ENCODE results near the gene SYNDIG1.

The SYNDIG1 gene

GRCh38 chr20:24678351-24679106 is 209.1 kb downstream of the SYNDIG1 start:
- H3K4me1 ChIP-seq (ENCODE audit: control insufficient read depth, insufficient read depth, low read length), result no peaks in the 10 kb centered on the region
- DNase-seq (ENCODE audit: low read depth, low spot score), result no peak
- no peaks in the 10 kb centered on the region for H3K36me3 ChIP-seq (ENCODE audit: control insufficient read depth, insufficient read depth, low read length)
- no CpG with 5 or more reads among the region's 15 CpGs for WGBS (ENCODE audit: insufficient coverage, insufficient read length)
- no peaks in the 10 kb centered on the region for H3K9me3 ChIP-seq (ENCODE audit: control insufficient read depth, insufficient read depth, low read length)
- no peaks in the 10 kb centered on the region for H3K27me3 ChIP-seq (ENCODE audit: control insufficient read depth, insufficient read depth, low read length)
- H3K4me3 ChIP-seq (ENCODE audit: low read length), result no peak overlapping the region
- no peak overlapping the region for H3K27ac ChIP-seq (ENCODE audit: low read length)

DNA sequence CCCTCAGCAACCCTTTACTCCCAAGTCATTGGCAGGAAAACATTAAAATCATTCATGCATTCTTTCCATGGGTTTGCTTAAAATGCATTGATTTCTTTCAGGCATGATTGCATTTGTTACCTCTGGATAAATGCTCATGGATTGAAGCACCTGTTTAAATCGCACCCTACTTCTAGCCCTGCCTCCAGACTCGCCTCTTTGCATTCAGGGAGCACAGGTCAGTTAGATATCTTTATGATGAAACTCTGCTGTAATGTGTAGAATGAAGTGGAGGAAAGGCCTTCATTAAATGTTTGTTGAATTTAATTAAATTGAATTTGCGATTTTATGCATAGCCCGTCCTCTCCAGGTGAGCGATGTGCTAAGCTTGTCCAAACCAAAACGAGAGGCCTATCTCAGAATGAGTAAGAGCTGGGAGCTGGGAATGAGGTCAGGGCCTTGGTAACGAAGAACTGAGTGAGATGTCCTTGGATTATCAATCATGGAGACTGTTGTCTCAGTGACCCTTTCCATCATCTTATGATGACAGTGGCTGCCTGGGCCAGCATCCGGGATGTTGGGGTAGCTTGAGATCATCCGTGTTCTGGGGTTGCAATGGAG is 210.1 kb downstream of the SYNDIG1 start:
- no CpG with 5 or more reads among the region's 9 CpGs for WGBS (ENCODE audit: insufficient coverage, insufficient read length)
- Histone ChIP-seq H3K4me3 (ENCODE audit: low read length) (no peak overlapping the region), H3K9me3 (ENCODE audit: control insufficient read depth, insufficient read depth, low read length) (no peaks in the 10 kb centered on the region), H3K27ac (ENCODE audit: low read length) (no peak overlapping the region), H3K36me3 (ENCODE audit: control insufficient read depth, insufficient read depth, low read length) (no peaks in the 10 kb centered on the region), H3K4me1 (ENCODE audit: control insufficient read depth, insufficient read depth, low read length) (no peaks in the 10 kb centered on the region), H3K27me3 (ENCODE audit: control insufficient read depth, insufficient read depth, low read length) (no peaks in the 10 kb centered on the region)
- DNase-seq (ENCODE audit: low read depth, low spot score), result no peak

GRCh38 chr20:24681634-24682495 is 212.4 kb downstream of the SYNDIG1 start:
- Histone ChIP-seq H3K9me3 (ENCODE audit: control insufficient read depth, insufficient read depth, low read length) (no peaks in the 10 kb centered on the region), H3K4me3 (ENCODE audit: low read length) (no peak overlapping the region), H3K27me3 (ENCODE audit: control insufficient read depth, insufficient read depth, low read length) (no peaks in the 10 kb centered on the region), H3K36me3 (ENCODE audit: control insufficient read depth, insufficient read depth, low read length) (no peaks in the 10 kb centered on the region), H3K27ac (ENCODE audit: low read length) (no peak overlapping the region), H3K4me1 (ENCODE audit: control insufficient read depth, insufficient read depth, low read length) (no peaks in the 10 kb centered on the region)
- DNase-seq (ENCODE audit: low read depth, low spot score), result no peak
- WGBS (ENCODE audit: insufficient coverage, insufficient read length), result no CpG with 5 or more reads among the region's 14 CpGs

DNA sequence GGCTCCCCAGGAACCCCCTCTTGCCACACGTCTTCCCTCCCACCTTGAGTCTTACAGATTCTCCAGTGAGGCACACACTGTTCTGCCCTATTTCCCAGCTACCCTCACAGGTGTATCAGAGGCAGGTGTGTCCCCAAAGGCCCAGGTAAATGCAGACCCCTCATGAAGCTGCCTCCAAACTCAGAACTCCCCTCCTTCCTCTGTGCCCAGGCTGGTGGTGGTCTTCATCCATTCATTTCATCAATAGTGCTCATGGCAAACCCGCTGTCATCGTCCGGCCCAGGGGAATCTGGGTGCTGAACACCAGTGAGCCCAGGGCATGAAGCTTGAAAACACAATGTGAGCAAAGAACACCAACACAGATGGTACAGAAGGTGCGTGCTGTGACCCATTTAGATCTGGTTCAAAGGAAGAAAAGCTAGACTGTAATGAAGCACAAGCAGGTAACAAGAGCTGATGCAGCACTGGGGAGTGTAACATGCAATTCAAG is 213.1 kb downstream of the SYNDIG1 start:
- Histone ChIP-seq H3K27me3 (ENCODE audit: control insufficient read depth, insufficient read depth, low read length) (no peaks in the 10 kb centered on the region), H3K4me1 (ENCODE audit: control insufficient read depth, insufficient read depth, low read length) (no peaks in the 10 kb centered on the region), H3K4me3 (ENCODE audit: low read length) (no peak overlapping the region), H3K36me3 (ENCODE audit: control insufficient read depth, insufficient read depth, low read length) (no peaks in the 10 kb centered on the region), H3K27ac (ENCODE audit: low read length) (no peak overlapping the region), H3K9me3 (ENCODE audit: control insufficient read depth, insufficient read depth, low read length) (no peaks in the 10 kb centered on the region)
- no peak for DNase-seq (ENCODE audit: low read depth, low spot score)
- WGBS (ENCODE audit: insufficient coverage, insufficient read length), result no CpG with 5 or more reads among the region's 5 CpGs

GRCh38 chr20:24683676-24684075 is 214.2 kb downstream of the SYNDIG1 start:
- no peak for DNase-seq (ENCODE audit: low read depth, low spot score)
- no CpG with 5 or more reads among the region's 7 CpGs for WGBS (ENCODE audit: insufficient coverage, insufficient read length)
- H3K4me1 ChIP-seq (ENCODE audit: control insufficient read depth, insufficient read depth, low read length), result no peaks in the 10 kb centered on the region
- no peak overlapping the region for H3K4me3 ChIP-seq (ENCODE audit: low read length)
- H3K9me3 ChIP-seq (ENCODE audit: control insufficient read depth, insufficient read depth, low read length), result no peaks in the 10 kb centered on the region
- H3K27me3 ChIP-seq (ENCODE audit: control insufficient read depth, insufficient read depth, low read length), result no peaks in the 10 kb centered on the region
- H3K36me3 ChIP-seq (ENCODE audit: control insufficient read depth, insufficient read depth, low read length), result no peaks in the 10 kb centered on the region
- no peak overlapping the region for H3K27ac ChIP-seq (ENCODE audit: low read length)

- no peaks in the 10 kb centered on the region for H3K27me3 ChIP-seq (ENCODE audit: control insufficient read depth, insufficient read depth, low read length)
- no peaks in the 10 kb centered on the region for H3K36me3 ChIP-seq (ENCODE audit: control insufficient read depth, insufficient read depth, low read length)
- no peak for DNase-seq (ENCODE audit: low read depth, low spot score)
- WGBS (ENCODE audit: insufficient coverage, insufficient read length), result no CpG with 5 or more reads among the region's 9 CpGs
- H3K27ac ChIP-seq (ENCODE audit: low read length), result no peak overlapping the region
- H3K4me3 ChIP-seq (ENCODE audit: low read length), result no peak overlapping the region
- no peaks in the 10 kb centered on the region for H3K4me1 ChIP-seq (ENCODE audit: control insufficient read depth, insufficient read depth, low read length)
- no peaks in the 10 kb centered on the region for H3K9me3 ChIP-seq (ENCODE audit: control insufficient read depth, insufficient read depth, low read length)
Measured at GRCh38 chr20:24684421-24684871, 215.0 kb downstream of the SYNDIG1 start.

- H3K4me3 ChIP-seq (ENCODE audit: low read length), result no peak overlapping the region
- no peaks in the 10 kb centered on the region for H3K9me3 ChIP-seq (ENCODE audit: control insufficient read depth, insufficient read depth, low read length)
- no peak for DNase-seq (ENCODE audit: low read depth, low spot score)
- H3K36me3 ChIP-seq (ENCODE audit: control insufficient read depth, insufficient read depth, low read length), result no peaks in the 10 kb centered on the region
- H3K27me3 ChIP-seq (ENCODE audit: control insufficient read depth, insufficient read depth, low read length), result no peaks in the 10 kb centered on the region
- no CpG with 5 or more reads among the region's 16 CpGs for WGBS (ENCODE audit: insufficient coverage, insufficient read length)
- no peaks in the 10 kb centered on the region for H3K4me1 ChIP-seq (ENCODE audit: control insufficient read depth, insufficient read depth, low read length)
- no peak overlapping the region for H3K27ac ChIP-seq (ENCODE audit: low read length)
Measured at GRCh38 chr20:24684956-24685691, 215.7 kb downstream of the SYNDIG1 start.

DNA sequence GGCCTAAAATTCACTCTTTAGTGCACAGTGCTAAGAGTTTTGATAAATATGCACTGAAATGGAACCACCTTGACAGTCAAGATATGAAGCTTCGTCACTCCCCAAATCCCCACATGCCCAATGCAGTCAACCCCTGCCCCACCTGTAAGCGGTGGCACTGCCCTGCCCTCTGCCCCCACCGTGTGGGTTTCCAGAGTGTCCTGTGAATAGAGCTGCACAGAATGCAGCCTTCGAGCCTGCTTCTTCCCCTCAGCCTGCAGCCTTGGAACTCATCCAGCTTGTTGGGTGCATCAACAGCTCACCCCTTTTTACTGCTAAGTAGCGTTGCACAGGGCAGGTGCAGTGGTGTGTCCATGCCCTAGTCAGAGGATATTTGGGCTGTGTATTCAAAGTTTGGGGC is 216.3 kb downstream of the SYNDIG1 start:
- DNase-seq (ENCODE audit: low read depth, low spot score), result no peak
- no CpG with 5 or more reads among the region's 5 CpGs for WGBS (ENCODE audit: insufficient coverage, insufficient read length)
- no peaks in the 10 kb centered on the region for H3K36me3 ChIP-seq (ENCODE audit: control insufficient read depth, insufficient read depth, low read length)

GRCh38 chr20:24686156-24686555 is 216.7 kb downstream of the SYNDIG1 start:
- Histone ChIP-seq H3K27me3 (ENCODE audit: control insufficient read depth, insufficient read depth, low read length) (no peaks in the 10 kb centered on the region), H3K4me1 (ENCODE audit: control insufficient read depth, insufficient read depth, low read length) (no peaks in the 10 kb centered on the region), H3K36me3 (ENCODE audit: control insufficient read depth, insufficient read depth, low read length) (no peaks in the 10 kb centered on the region), H3K4me3 (ENCODE audit: low read length) (no peak overlapping the region), H3K9me3 (ENCODE audit: control insufficient read depth, insufficient read depth, low read length) (no peaks in the 10 kb centered on the region), H3K27ac (ENCODE audit: low read length) (no peak overlapping the region)
- DNase-seq (ENCODE audit: low read depth, low spot score), result no peak
- no CpG with 5 or more reads among the region's 7 CpGs for WGBS (ENCODE audit: insufficient coverage, insufficient read length)

More for the DNA sequence above, 216.3 kb downstream of the SYNDIG1 start:
- Histone ChIP-seq H3K27ac (ENCODE audit: low read length) (no peak overlapping the region), H3K4me1 (ENCODE audit: control insufficient read depth, insufficient read depth, low read length) (no peaks in the 10 kb centered on the region), H3K27me3 (ENCODE audit: control insufficient read depth, insufficient read depth, low read length) (no peaks in the 10 kb centered on the region), H3K4me3 (ENCODE audit: low read length) (no peak overlapping the region), H3K9me3 (ENCODE audit: control insufficient read depth, insufficient read depth, low read length) (no peaks in the 10 kb centered on the region)

GRCh38 chr20:24690408-24690807 is 221.0 kb downstream of the SYNDIG1 start:
- H3K9me3 ChIP-seq (ENCODE audit: control insufficient read depth, insufficient read depth, low read length), result no peaks in the 10 kb centered on the region
- no peaks in the 10 kb centered on the region for H3K27me3 ChIP-seq (ENCODE audit: control insufficient read depth, insufficient read depth, low read length)
- no peak overlapping the region for H3K4me3 ChIP-seq (ENCODE audit: low read length)
- DNase-seq (ENCODE audit: low read depth, low spot score), result no peak
- no peak overlapping the region for H3K27ac ChIP-seq (ENCODE audit: low read length)
- no peaks in the 10 kb centered on the region for H3K4me1 ChIP-seq (ENCODE audit: control insufficient read depth, insufficient read depth, low read length)
- H3K36me3 ChIP-seq (ENCODE audit: control insufficient read depth, insufficient read depth, low read length), result no peaks in the 10 kb centered on the region
- WGBS (ENCODE audit: insufficient coverage, insufficient read length), result no CpG with 5 or more reads among the region's 1 CpG

All from iPS DF 6.9 (cell line).